HG03060 (cell line): Measurements from ENCODE around the gene VPS37C.

ENCODE experiments used
- ATAC-seq: cut with Tn5 transposase; IDR thresholded peaks from one replicate; pipeline ENCODE4 v1.9.1; 2021; ENCODE audit warnings: low read depth, moderate number of reproducible peaks; ENCODE audit not compliant: unreplicated experiment

Gene VPS37C

DNA sequence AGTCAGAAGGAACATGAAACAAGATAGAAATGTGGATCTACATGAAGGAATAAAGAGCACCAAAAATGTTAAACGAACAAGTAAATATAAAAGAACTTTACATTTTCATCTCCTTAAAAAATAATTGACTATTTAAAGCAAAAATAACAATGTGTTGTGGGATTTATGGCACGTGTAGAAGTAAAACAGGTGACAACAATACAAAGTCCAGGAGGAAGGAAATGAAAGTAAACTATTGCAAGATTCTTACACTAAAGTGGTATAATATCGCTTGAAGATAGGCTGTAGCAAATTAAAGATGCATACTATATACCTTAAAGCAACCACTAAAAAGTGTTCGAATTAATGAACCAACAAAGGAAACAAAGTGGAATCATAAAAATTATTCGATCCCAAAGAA lies 5.5 kb downstream of the VPS37C start:
- ATAC-seq: no peak

DNA sequence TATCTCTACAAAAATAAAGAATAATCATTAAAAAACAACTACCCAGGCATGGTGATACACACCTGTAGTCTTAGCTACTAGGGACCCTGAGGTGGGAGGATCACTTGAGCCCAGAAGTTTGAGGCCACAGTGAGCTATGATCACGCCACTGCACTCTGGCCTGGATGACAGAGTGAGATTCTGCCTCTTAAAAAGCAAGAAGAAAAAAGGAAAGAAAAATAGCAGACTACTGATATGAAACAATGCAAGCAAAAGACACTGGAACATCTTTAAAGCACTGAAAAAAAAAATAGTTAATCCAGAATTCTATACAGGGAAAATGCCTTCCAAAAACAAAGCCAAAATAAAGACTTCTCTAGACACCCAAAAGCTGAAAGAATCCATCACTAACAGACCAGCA lies 5.9 kb downstream of the VPS37C start:
- ATAC-seq: no peak

DNA sequence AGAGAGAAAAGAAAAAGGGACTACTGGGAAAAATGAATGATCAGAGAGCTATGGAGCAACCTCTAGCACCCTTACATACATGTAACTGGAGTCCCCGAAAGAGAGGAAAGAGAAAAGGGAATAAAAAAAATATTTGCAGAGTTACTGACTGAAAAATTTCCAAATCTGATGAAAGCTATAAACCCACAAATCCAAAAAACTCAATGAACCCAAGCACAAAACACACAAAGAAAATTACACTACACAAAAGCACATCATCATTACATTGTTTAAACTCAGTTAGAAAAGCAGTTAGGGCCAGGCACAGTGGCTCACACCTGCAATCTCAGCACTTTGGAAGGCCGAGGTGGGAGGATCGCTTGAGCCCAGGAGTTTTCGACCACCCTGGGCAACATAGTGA lies 6.7 kb downstream of the VPS37C start:
- no peak for ATAC-seq

DNA sequence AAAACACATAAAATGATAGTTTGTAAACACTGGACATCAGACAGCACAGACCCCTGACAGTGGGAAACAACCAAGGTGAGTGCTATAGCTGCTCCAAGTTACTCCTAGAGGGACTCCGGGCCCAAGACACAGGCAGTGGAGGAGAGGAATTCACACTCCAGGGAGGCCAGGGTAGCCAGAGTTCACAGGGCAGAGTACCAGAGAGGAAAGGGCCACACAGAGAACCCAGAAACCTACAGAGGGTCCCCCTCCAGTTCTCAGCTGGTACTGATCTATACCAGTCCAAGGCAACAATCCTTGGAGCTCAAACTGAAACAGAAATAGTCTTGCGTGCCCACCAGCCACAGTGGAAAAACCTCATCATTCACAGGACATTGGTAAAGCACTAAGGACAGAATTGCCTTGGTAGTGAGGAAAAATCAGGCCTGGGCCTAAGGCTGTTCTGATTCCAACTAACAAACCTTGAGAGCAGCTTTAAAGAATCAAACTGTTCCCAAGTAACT lies 7.6 kb downstream of the VPS37C start:
- no peak for ATAC-seq

DNA sequence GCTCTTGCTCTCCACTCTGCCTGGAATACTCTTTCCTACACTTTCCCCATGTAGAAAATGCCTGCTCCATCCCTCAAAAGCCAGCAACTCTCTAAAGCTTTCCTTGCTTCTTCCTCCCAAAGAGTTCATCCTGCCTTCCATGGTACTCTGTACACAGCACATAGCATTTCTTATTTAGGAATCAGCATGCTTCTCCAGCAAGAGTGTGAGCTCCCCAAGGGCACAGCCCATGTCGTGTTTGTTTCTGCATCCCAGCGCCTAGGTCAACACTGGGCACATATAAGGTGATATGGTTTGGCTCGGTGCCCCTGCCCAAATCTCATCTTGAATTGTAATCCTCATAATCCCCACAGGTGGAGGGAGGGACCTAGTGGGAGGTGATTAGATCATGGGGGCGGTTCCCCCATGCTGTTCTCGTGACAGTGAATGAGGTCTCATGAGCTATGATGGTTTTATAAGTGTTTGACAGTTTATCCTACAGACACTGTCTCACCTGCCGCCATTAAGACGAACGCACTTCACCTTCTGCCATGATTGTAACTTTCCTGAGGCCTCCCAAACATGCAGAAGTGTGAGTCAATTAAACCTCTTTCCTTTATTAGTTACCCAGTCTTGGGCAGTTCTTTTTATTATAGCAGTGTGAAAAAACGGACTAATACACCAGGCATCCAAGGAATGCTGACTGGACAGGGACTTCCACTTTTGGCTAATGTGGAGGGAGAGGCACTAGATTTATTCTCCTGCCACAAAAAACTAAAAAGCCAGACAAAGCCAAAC lies 8.2 kb downstream of the VPS37C start:
- no peak for ATAC-seq

DNA sequence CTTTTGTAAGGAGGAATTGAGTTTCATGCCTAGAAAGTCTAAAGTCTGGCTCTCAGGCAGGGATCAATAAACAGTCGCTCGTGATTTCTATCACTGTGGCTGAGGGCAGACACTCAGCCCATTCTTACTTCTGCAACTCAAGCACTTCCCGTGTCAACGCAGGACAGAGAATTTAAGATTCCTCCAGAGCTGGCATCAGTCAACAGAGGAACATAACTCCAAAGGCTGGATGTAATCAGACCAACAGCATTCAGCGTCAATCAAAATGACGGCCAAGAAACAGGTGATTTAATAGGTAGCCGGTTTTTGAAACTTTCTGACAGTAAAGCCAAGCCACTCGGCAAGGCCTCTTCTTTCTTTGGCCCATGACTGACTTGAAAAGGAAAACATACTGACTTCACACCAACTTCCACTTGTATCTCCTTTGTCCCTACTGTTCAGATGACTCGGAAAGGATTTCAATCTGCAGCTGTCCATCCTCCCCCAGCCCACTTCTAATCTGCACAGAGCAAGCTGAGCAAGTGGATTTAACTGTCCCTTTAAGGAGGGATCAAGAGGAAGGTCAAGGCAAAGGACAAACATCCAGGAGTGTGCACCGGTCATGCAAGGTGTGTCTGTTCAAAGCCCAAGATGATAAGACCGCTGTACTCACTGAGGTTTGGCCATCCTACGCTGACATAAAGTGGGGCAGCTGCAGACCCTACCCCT lies 9.5 kb downstream of the VPS37C start:
- ATAC-seq: no peak

DNA sequence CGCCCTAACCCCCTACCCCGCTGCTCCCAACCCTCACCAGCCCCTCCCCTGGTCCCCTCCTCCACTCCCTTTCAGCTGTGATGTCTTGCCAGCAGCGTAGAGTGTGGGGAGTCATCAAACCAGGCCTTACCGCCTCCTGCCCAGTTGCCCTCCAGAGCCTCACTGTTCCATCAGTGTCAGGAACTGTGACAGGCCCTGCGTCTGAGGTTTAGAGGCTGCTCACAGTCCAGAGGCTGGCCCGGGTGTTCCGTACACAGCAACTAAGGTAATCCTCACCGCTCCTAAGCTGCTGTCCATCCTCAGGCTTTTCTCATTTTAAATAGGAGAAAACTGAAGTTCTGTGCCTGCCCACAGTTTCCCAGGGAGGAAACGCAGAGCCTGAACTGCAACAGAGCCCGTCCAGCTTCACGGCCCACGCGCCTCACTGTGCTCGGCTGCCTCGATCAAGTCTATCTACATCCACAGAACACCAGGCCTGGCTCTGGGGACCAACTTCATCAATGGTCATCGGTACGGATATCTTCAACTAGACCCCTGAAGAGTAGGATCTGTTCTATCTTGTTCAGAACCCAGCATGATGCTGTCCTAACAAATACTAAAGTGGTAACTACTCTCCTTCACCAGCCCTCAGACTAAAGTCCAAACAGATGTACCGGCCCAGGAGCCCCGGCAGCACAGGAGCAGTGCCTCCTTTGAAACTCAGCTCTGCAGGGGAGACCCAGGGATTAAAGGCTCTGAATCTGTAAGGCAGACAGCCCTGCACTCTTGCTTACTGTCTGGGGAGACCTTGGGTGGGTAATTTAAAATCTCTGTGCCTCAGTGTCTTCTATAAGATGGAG lies 10.3 kb downstream of the VPS37C start:
- no peak for ATAC-seq

DNA sequence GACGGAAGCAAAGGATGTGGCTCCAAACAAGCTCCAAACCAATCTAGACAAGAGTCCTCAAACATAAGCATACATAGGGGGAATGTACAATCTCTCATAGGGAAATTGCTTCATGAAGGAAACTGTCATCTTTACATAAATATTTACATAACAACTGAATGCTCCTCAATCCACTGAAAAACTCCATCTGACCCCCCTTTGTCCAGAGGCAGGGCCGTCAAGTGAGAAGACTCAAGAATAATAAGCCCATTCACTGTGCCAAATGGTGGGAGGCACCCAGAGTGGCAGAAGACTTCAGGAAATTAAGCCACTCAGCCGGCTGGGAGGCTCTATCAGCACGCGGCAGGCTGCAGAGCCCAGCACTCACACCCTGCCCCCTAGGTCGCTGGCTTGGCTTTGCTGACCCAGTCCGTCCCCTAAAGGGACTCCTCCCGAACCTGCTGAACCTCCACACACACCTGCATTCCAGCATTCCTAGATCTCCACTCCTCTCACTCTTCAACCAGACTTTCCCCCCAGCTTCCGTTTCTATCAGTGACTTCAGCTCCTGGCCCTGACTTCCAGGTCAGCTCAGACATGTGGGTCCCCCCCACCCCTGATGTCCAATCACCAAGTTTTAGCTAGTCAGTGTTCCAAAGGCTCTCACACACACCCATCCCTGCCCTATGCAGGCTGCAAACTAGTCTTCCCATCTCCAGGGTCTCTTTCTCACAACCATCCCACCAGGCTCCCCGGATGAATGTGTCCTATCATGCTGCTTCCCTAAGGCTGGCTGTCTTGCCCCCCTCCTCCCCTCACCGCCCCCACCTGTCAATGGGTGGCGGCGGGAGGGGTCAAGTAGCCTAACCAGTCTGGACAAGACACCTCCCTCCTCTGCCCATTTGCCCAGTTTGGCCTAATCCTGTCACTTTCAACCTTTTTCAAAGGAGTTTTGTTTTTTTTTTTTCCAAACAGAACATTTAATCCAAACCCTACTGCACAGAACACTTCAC lies 11.3 kb downstream of the VPS37C start:
- ATAC-seq: no peak

DNA sequence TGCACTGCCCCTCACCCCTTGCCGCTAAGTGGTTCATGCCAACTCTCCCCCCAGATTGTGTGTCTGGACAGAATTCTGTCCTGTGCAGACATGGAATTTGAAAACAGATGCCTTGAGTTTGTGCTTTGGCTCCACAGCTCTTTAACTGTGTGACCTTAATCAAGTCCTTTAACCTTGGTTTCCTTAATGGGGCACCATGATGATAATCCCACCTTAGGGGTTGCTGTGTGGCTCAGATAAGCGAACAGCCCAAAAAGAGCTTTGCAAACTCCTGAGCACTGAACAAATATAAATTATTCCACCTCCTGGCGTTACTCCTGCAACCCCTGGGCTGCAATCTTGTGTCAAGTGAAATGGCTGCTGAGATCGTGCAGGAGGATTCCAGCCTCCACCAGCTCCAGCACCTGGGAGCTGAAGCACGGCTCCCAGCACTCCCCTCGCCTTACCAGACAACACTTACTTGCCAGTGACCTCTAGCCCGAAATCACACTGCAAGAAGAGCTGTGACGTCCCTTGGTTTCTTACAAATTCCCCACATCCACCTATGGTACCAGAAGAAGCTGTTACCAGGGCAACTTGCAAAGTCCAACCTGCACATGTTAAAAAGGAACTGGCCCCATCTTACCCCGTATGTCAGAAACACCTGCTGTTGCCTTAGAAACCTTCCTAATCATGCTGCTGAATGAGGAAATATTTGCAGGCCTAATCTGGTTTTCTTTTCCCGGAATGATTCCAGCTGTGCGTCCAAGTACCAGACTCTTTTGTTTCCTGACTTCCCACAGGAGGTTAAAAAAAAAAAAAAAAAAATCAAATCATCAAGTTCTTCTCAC lies 13.2 kb downstream of the VPS37C start:
- no peak for ATAC-seq

DNA sequence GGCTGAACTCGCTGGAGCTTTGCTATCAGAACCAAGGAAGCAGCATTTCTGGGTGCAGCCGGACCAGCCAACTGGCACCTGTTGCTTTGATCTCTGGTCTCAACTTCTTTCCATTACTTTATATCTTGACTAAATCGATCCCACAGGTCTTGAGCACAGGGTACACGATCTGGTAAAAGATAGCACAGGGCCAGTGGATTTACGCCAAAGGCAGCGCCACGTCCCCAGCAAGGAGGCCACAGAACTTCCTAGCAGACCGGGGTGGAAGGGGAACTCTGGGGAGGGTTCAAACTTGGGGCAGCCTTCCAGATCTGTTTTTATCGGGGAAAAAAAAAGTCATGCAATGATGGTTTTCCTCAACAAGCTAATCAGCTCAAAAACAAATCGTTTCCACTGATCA lies 14.0 kb downstream of the VPS37C start:
- no peak for ATAC-seq

DNA sequence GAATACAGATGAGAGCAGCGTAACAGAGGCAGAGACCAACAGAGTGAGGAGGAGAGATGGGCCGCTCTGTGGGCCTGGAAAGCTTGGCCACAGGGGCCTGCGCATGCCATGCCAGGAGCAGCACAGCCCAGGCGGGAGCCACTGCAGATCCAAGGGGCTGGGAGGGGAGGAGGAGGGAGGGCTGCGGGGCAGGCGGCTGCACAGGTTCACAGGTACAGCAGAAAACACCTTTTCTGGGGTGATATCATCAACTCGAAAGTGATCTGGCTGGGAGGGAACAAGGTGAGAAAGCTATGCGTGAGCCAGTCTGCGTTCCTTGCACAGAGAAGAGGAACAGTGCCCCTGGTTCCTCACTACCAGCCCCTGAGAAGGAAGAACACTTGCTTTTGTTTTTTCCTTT lies 14.8 kb downstream of the VPS37C start:
- no peak for ATAC-seq

DNA sequence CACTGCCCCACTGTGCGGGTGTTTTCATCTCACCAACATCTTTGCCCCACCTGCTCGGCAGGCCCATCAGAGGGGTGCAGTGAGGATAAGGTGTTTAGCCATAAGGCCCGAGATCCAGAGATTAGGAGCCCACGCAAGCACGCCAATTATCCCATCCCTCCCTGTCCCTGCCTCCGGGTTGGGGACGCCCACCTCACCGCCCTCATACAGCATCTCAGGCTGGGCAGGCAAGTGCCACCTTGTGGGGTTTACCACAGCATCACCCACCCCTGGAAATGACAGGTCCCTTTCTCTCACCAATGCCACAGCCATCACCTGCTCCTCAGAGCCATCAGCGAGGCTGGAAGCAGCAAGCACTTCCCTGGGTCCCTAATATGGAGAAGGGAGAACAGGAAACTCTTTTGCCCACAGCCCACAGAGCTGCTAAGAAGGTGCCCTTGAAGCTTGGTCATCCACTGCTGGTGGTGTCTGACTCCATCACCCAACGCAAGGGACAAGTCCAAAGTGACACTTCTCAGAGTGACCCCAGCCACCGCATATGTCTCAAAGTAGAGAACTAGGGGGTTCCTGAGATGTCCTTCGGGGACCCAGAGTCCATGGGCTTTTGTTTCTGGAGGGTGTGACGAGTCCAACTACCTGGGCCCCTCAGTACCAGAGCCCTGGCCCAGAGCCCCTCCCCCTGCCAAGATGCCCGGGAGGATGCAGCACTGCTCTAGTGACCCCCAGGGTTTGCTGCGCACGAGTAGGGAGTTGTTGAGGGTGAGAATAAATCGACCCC lies 15.8 kb downstream of the VPS37C start:
- no peak for ATAC-seq

DNA sequence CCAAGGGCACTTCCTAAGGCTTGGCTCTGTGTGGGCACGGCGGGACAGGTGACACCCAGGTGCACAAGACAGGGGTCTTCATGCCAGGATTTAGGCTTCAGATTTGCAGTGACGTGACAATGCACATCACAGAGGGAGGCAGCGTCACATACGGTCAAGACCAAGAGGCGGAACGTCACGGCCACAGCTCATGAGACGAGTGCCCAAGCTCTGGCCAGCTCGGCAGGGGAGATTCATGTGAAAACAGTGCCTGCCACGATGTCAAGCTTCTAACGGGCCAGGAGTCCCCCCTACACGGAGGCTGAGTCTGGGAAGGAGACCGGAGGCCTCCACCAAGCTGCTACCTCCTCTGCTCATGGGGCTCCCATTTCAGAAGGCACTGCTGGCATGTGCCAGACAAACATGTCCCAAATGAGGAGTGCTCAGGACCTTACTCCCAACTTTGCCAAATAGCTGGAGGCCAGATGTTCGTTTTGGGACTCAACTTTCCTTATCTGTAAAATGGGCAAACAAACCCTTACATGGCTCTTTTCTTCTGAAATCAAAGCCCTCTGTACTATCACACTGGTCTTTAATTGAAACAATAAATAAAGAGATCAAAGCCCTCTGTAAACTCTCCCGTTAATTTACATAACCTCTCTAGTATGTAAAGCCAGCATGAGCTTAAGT lies 16.6 kb downstream of the VPS37C start:
- ATAC-seq: no peak

DNA sequence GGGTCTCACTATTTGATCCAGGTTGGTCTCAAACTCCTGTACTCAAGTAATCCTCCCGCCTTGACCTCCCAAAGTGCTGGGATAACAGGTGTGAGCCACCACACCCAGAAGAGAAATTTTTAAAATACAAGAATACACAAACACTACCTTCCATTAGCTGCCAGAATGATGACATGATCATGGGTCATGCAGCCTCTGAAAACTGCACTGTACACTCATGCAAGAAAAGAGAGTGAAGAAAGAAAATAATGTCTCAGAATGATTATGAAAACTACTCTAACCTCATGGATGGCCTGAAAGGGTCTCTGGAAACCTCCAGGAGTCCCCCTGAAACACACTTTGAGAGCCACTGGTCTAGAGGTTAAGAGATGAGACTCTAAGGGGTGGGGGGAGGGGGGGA lies 18.8 kb downstream of the VPS37C start:
- no peak for ATAC-seq

DNA sequence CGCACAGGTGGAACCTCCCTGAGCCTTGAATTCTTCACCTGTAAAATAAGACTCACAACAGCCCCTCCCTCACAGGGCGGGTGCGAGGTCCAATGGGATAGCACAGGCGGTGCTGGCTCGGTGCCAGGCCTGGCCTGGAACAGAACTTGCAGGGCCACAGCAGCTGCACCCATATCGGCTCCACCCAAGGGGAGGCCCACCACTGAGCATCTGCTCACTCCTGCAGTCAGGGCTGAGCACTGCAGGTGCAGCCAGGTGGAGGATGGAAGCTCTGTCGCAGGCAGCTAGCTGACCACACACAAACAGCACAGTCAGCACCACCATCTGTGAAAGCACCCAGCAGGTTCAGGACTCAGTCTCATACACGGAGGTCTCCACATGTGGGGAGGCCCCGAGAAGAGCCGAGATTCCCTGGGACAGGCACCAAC lies 19.6 kb downstream of the VPS37C start:
- no peak for ATAC-seq

DNA sequence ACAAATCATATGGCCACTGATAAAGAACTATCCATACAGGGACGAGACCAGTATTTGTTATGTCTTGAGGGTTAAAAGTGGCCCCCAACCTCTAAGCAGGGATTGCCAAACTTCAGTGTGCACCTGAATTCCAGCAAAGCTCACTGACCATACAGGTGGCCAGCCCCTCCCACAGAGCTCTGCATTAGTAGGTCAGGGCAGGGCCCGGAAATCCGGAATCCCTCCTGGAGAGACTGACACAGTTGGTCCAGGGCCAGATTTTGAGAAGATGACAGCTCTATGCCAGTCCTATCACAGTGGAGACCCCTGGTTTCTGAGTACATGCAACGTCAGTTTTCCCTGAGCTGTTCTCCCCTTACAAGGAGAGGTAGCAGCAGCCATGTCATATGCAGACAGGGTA lies 20.8 kb downstream of the VPS37C start:
- ATAC-seq: no peak

DNA sequence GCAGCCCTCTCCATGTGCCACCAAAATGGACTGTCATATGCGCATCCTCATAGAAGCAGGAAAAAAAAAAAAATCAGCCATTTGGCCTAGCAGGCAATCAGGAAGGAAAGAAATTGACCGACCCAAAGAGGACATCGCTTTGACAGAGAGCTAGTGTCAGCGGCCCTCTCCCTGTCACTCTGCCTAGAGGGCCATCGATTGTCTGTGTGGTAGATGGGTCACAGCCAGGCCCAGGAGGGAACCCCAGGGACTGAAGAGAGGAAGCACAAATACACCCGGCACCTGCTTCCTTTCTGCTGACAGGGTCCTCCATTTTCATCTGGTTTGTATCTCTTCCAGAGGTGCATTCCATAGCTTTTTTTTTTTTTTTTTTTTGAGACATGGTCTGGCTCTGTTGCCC lies 21.8 kb downstream of the VPS37C start:
- ATAC-seq: no peak

DNA sequence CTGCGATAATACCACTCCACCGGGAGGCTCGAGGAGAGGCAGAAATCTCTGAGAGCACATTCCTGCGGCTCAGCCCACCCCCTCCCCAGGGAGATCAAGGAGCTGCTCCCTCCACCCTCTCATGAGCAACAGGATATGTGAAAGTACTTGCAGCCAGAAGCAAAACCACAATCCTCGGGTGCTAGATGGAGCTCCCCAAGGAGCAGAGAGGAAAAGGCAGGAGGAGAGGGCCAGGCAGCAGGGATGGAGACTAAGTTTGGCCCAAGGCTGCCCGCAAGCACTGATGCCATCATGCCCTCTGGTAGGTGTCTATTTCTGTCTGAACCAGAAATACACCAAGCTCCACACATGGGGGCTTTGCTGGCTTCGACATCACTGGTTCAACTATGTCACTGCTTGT lies 22.3 kb downstream of the VPS37C start:
- ATAC-seq: no peak
